Measurements from ENCODE around the gene CDC42BPA. TPM values are rescaled to one million over a fixed set of nuclear protein-coding genes. Genes with fewer than 3 reads are reported as not detected.

CDC42BPA gene
- total and polyA plus RNA-seq, 2 donors (not counting 3 experiments of a cell fraction or from before 2014, with no cell fraction given): 26.1 to 92.6 TPM

- Histone ChIP-seq H3K4me1 (ENCODE audit: control insufficient read depth, extremely low read depth, insufficient read depth, low read length) (peaks cover 7% of the 10 kb centered on the region), H3K9ac (replicated peaks; ENCODE audit: extremely low read depth, insufficient read depth, low read length) (no peak overlapping the region), H3K27ac (ENCODE audit: insufficient read depth, low read depth, low read length) (no peak overlapping the region), H3K4me2 (ENCODE audit: insufficient read depth, low read length) (no peak overlapping the region), H3K9me1 (replicated peaks; ENCODE audit: control insufficient read depth, extremely low read depth, insufficient read depth, low read length) (no peaks in the 10 kb centered on the region), H4K20me1 (replicated peaks; ENCODE audit: control insufficient read depth, extremely low read depth, insufficient read depth, low read length) (no peaks in the 10 kb centered on the region), H3K79me2 (ENCODE audit: control insufficient read depth, insufficient read depth, low read length) (no peaks in the 10 kb centered on the region), H2AFZ (ENCODE audit: low read depth, low read length) (no peak overlapping the region), H3K27me3 (ENCODE audit: control insufficient read depth in 2 of 2, insufficient read depth in 2 of 2, low read length in 2 of 2) (no peaks in the 10 kb centered on the region), H3K9me3 (replicated peaks; ENCODE audit: control insufficient read depth, insufficient read depth, low read length) (no peaks in the 10 kb centered on the region), H3K4me3 (replicated peaks in 1 of 3; ENCODE audit: insufficient read depth in 1 of 3, low read depth in 1 of 3, low read length in 3 of 3) (no peak overlapping the region), H3K36me3 (ENCODE audit: control insufficient read depth in 2 of 2, extremely low read depth in 1 of 2, insufficient read depth in 2 of 2, low read length in 2 of 2) (no peaks in the 10 kb centered on the region)
- CTCF ChIA-PET: no interaction called here
- intact Hi-C loops (cut with micrococcal nuclease) (loop anchor here (10.0 kb wide), 1 partner anchor 208 kb away; the partner anchor contains the start of gene ITPKB), dilution Hi-C loops (cut with MboI; ENCODE audit: extremely low pct_ligation_motif_present, low sequenced_read_pairs) (no loop called here)
- no peak for DNase-seq (ENCODE audit: low read depth, low spot score)
- POLR2A ChIA-PET: no interaction called here
- TF ChIP-seq CTCF (IDR thresholded peaks at IDR 0.05; ENCODE audit: extremely low read depth in 1 of 2, insufficient read depth in 1 of 2, low read depth in 1 of 2, low read length in 2 of 2) (no peak), POLR2AphosphoS5 (IDR thresholded peaks at IDR 0.05; ENCODE audit: insufficient read depth, low read depth, low read length) (no peak), GATA2 (IDR thresholded peaks at IDR 0.05; ENCODE audit: insufficient read depth, insufficient read length, low read depth, low read length) (no peak), MYC (IDR thresholded peaks at IDR 0.05; ENCODE audit: low read depth, low read length) (no peak), POLR2A (IDR thresholded peaks at IDR 0.05; ENCODE audit: low read depth, low read length) (no peak), MAX (IDR thresholded peaks at IDR 0.05; ENCODE audit: insufficient read depth, insufficient read length) (no peak)
- BruUV-seq (replicated peaks): no TSS peak
- FAIRE-seq: no peak
These were observed 375.9 kb downstream of the CDC42BPA start for GRCh38 chr1:226942392-226942791.

GRCh38 chr1:226940806-226941067 is 377.6 kb downstream of the CDC42BPA start:
- no peak for FAIRE-seq
- intact Hi-C loops (cut with micrococcal nuclease): loop anchor here (1.0 to 10.0 kb wide), 2 partner anchors 70 to 206 kb away; partner anchors contain the start of genes ITPKB and PSEN2

More at GRCh38 chr1:226940806-226941067, 377.6 kb downstream of the CDC42BPA start:
- H3K79me2 ChIP-seq (ENCODE audit: control insufficient read depth, insufficient read depth, low read length): no peaks in the 10 kb centered on the region
- BruUV-seq (replicated peaks): no TSS peak
- H4K20me1 ChIP-seq (replicated peaks; ENCODE audit: control insufficient read depth, extremely low read depth, insufficient read depth, low read length): no peaks in the 10 kb centered on the region
- no peaks in the 10 kb centered on the region for H3K36me3 ChIP-seq (ENCODE audit: control insufficient read depth in 2 of 2, extremely low read depth in 1 of 2, insufficient read depth in 2 of 2, low read length in 2 of 2)
- no peaks in the 10 kb centered on the region for H3K9me1 ChIP-seq (replicated peaks; ENCODE audit: control insufficient read depth, extremely low read depth, insufficient read depth, low read length)
- H3K27me3 ChIP-seq (ENCODE audit: control insufficient read depth in 2 of 2, insufficient read depth in 2 of 2, low read length in 2 of 2): no peaks in the 10 kb centered on the region
- H3K4me2 ChIP-seq (ENCODE audit: insufficient read depth, low read length): peak overlapping the region; percentile 41
- TF ChIP-seq EZH2 (IDR thresholded peaks at IDR 0.05; ENCODE audit: borderline replicate concordance, low read depth, low read length, severe bottlenecking) (no peak), POLR2AphosphoS5 (IDR thresholded peaks at IDR 0.05; ENCODE audit: insufficient read depth, low read depth, low read length) (no peak), CTCF (IDR thresholded peaks at IDR 0.05; ENCODE audit: extremely low read depth in 1 of 2, insufficient read depth in 1 of 2, low read depth in 1 of 2, low read length in 2 of 2) (no peak), MYC (IDR thresholded peaks at IDR 0.05; ENCODE audit: low read depth, low read length) (no peak), FOS (IDR thresholded peaks at IDR 0.05; ENCODE audit: borderline replicate concordance, insufficient read depth, low read length) (no peak), MAX (IDR thresholded peaks at IDR 0.05; ENCODE audit: insufficient read depth, insufficient read length) (no peak), POLR2A (IDR thresholded peaks at IDR 0.05; ENCODE audit: low read depth, low read length) (no peak), JUN (IDR thresholded peaks at IDR 0.05; ENCODE audit: borderline replicate concordance, insufficient read depth, insufficient read length, low read depth) (no peak), GATA2 (IDR thresholded peaks at IDR 0.05; ENCODE audit: insufficient read depth, insufficient read length, low read depth, low read length) (no peak)
- peaks cover 7% of the 10 kb centered on the region for H3K4me1 ChIP-seq (ENCODE audit: control insufficient read depth, extremely low read depth, insufficient read depth, low read length)
- peak overlapping the region; percentile 80 for H2AFZ ChIP-seq (ENCODE audit: low read depth, low read length)
- DNase-seq (ENCODE audit: low read depth, low spot score): no peak
- POLR2A ChIA-PET: interaction anchor here (1.2 kb wide), 1 partner anchor 113 kb away, joined by 3 read pairs; no protein-coding TSS in a partner anchor
- CTCF ChIA-PET: interaction anchor here (0.7 to 2.3 kb wide), 3 partner anchors 9 to 290 kb away, joined by 3 to 10 read pairs (median 4); no protein-coding TSS in a partner anchor
- dilution Hi-C loops (cut with MboI; ENCODE audit: extremely low pct_ligation_motif_present, low sequenced_read_pairs): no loop called here
- H3K9me3 ChIP-seq (replicated peaks; ENCODE audit: control insufficient read depth, insufficient read depth, low read length): no peaks in the 10 kb centered on the region
- no peak overlapping the region for H3K27ac ChIP-seq (ENCODE audit: insufficient read depth, low read depth, low read length)
- peak overlapping the region in 2 of 3 experiments; percentile 17 to 54 for H3K4me3 ChIP-seq (replicated peaks in 1 of 3; ENCODE audit: insufficient read depth in 1 of 3, low read depth in 1 of 3, low read length in 3 of 3)
- H3K9ac ChIP-seq (replicated peaks; ENCODE audit: extremely low read depth, insufficient read depth, low read length): no peak overlapping the region

All from endothelial cell of umbilical vein (primary cell).